ENCODE results near the gene TBC1D4. TPM values are rescaled to one million over a fixed set of nuclear protein-coding genes. Genes with fewer than 3 reads are reported as not detected.
A peak's percentile ranks its signal among the peaks of the same experiment; 100 is the strongest.

TBC1D4 gene
- total RNA-seq, 4 donors from 2014 or later: 14.9 to 20.8 (median 16.6) TPM

DNA sequence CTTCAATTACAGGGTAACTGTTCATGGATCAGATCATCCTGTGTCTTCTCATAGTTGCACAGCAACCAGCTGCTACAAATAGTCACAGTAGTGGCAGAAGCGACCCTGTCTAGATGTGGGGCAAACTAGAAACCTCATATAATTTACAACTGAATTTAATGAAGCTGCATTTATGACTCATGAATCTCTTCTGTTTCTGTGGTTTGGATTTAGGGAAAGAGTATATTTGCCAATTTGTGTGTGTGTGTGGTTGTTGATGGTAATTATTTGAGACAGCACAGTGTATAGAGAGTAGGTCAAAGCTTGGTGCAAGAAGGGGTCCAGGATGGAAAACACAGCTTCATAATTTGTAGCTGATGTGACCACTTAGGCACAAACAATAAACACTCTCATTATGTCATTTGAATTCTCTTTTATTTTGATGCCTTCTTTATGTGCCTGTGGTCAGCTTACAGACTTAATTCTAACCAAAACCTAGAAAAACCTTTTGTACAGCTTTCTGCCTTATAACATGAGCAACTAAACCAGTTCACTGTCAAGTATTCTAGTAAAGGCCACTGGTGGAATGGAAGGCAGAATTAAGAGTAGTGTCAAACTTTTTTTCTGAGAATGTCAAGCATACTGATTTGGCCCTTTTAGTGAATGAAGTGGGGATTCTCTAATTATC, 218.1 kb downstream of the TBC1D4 start:
- no peak for DNase-seq
- TF ChIP-seq POLR2A (IDR thresholded peaks at IDR 0.05): no peak
- TF ChIP-seq, protein P1, sequence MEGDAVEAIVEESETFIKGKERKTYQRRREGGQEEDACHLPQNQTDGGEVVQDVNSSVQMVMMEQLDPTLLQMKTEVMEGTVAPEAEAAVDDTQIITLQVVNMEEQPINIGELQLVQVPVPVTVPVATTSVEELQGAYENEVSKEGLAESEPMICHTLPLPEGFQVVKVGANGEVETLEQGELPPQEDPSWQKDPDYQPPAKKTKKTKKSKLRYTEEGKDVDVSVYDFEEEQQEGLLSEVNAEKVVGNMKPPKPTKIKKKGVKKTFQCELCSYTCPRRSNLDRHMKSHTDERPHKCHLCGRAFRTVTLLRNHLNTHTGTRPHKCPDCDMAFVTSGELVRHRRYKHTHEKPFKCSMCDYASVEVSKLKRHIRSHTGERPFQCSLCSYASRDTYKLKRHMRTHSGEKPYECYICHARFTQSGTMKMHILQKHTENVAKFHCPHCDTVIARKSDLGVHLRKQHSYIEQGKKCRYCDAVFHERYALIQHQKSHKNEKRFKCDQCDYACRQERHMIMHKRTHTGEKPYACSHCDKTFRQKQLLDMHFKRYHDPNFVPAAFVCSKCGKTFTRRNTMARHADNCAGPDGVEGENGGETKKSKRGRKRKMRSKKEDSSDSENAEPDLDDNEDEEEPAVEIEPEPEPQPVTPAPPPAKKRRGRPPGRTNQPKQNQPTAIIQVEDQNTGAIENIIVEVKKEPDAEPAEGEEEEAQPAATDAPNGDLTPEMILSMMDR (IDR thresholded peaks at IDR 0.05): no peak
- Histone ChIP-seq H3K27me3 (no peaks in the 10 kb centered on the region), H3K36me3 (no peaks in the 10 kb centered on the region), H3K4me3 (no peak overlapping the region), H3K27ac (no peak overlapping the region), H3K4me1 (no peaks in the 10 kb centered on the region), H3K9me3 (no peaks in the 10 kb centered on the region)
- intact Hi-C loops (cut with DNase I): no loop called here
- 23 to 43% methylated on average over 1 of the region's 1 CpG for WGBS, 2 donors

DNA sequence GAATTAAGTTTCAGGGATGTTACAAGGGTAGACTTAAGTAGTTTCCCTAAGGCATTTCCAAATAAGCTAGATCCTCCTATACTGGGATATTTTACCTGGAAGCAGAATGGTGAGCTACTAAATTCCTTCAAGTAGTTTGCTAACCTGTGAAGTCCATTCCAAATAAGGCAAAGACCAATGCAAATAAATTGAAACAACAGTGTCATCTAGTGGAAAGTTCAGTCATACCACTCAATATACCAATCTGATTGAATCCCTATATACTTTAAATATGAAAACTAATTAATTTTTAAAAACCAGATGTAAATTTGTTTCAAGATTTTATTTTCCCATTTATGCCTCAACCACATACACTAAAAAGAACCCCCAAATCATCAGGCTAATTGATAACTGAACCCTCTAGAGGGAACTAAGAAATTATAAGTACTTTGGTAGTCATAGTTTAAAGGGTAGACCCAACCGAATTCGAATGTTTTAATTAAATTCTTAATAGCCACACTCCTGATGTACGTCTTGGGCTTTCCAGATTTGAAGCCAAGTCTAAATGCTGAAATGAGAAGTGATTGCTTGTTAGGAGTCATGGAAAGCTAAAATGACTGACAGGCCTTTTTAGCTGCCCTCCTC, 223.7 kb downstream of the TBC1D4 start:
- no peak for DNase-seq
- Histone ChIP-seq H3K27ac (no peak overlapping the region), H3K4me1 (no peaks in the 10 kb centered on the region), H3K4me3 (no peak overlapping the region), H3K27me3 (no peaks in the 10 kb centered on the region), H3K9me3 (no peaks in the 10 kb centered on the region), H3K36me3 (no peaks in the 10 kb centered on the region)
- TF ChIP-seq, protein P1 (IDR thresholded peaks at IDR 0.05): peak in 4 of 6 experiments; percentile 28 to 64 (median 42)
- no peak for TF ChIP-seq POLR2A (IDR thresholded peaks at IDR 0.05)
- intact Hi-C loops (cut with DNase I): no loop called here
- 71 to 80% methylated on average over 3 of the region's 3 CpGs for WGBS, 2 donors

DNA sequence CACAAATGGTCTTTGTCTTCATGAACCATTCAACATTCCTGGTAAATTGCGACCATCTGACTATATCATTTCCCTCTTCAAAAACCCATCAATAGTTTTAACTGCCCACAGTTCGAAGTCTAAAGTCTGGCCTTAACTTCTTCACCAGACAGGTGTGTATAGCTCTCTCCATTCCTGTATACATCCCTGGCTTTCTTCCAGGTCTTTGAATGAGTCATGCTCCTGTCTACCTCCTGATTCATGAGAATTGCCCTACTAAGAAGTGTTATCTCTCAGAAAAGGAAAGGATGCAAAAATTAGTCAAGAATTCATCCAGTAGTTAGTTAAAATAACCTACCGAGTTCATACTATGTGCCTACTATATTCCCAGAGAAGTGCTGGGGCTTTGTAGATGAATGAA, 225.0 kb downstream of the TBC1D4 start:
- Histone ChIP-seq H3K27me3 (no peaks in the 10 kb centered on the region), H3K4me3 (no peak overlapping the region), H3K9me3 (no peaks in the 10 kb centered on the region), H3K4me1 (no peaks in the 10 kb centered on the region), H3K27ac (no peak overlapping the region), H3K36me3 (no peaks in the 10 kb centered on the region)
- intact Hi-C loops (cut with DNase I): no loop called here
- no peak for DNase-seq
- WGBS, 2 donors: 62 to 68% methylated on average over 3 of the region's 3 CpGs
- TF ChIP-seq, protein P1 (IDR thresholded peaks at IDR 0.05): no peak
- no peak for TF ChIP-seq POLR2A (IDR thresholded peaks at IDR 0.05)

DNA sequence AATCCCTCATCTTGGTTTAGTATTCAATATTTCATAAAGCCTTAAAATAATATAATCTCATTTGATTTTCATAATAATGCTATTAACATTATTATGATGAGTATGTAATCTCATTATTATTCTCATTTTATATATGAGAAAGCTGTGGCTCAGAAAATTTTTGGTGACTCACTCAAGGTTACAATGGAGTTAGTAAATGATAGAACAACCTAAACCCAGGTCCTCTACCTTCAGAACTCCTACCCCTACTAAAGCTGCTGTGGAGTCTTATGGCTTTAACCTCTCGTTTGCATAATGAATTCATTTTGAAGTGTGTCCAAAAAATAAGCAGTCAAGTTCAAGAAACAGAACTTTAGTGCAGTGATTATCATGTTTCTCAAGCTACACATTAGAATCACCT, 226.3 kb downstream of the TBC1D4 start:
- intact Hi-C loops (cut with DNase I): no loop called here
- 17 to 18% methylated on average over 1 of the region's 1 CpG for WGBS, 2 donors
- Histone ChIP-seq H3K36me3 (no peaks in the 10 kb centered on the region), H3K9me3 (no peaks in the 10 kb centered on the region), H3K4me3 (no peak overlapping the region), H3K27ac (no peak overlapping the region), H3K27me3 (no peaks in the 10 kb centered on the region), H3K4me1 (no peaks in the 10 kb centered on the region)
- no peak for DNase-seq
- TF ChIP-seq, protein P1 (IDR thresholded peaks at IDR 0.05): no peak
- TF ChIP-seq POLR2A (IDR thresholded peaks at IDR 0.05): no peak

DNA sequence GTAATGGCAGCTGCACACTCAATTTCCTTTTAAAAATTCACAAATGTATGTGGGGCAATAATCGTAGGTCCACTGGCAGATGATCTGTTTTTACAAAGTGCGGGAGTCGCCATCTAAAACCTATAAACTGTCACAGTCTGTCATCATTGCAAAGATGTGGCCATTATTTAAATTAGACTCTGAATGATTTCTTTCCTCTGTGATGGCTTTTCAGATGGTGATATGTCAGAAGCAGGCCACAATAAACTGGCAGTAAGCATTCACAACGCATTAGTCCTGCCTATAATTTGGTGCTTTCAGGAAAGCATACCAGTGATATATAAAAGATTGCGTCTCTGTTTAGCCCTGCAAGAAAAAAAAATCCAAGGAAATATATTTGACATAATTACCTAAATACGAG, 226.8 kb downstream of the TBC1D4 start:
- Histone ChIP-seq H3K4me3 (no peak overlapping the region), H3K27ac (no peak overlapping the region), H3K4me1 (no peaks in the 10 kb centered on the region), H3K9me3 (no peaks in the 10 kb centered on the region), H3K36me3 (no peaks in the 10 kb centered on the region), H3K27me3 (no peaks in the 10 kb centered on the region)
- intact Hi-C loops (cut with DNase I): no loop called here
- no peak for DNase-seq
- whole genome bisulfite sequencing, 2 donors: 84 to 87% methylated on average over 6 of the region's 6 CpGs
- TF ChIP-seq POLR2A (IDR thresholded peaks at IDR 0.05): no peak
- TF ChIP-seq, protein P1 (IDR thresholded peaks at IDR 0.05): no peak

Measured in esophagus squamous epithelium (tissue), 5 donors.